NCI-H82 treated with DMSO at 0.1 percent for 48 hours (cell line): Measurements from ENCODE around the gene MAPK4.

Experiments used
- DNase-seq: peaks from one replicate; lab custom pipeline; 2025; ENCODE audit not compliant: unreplicated experiment; lab: John Stamatoyannopoulos, UW

The MAPK4 gene

DNA sequence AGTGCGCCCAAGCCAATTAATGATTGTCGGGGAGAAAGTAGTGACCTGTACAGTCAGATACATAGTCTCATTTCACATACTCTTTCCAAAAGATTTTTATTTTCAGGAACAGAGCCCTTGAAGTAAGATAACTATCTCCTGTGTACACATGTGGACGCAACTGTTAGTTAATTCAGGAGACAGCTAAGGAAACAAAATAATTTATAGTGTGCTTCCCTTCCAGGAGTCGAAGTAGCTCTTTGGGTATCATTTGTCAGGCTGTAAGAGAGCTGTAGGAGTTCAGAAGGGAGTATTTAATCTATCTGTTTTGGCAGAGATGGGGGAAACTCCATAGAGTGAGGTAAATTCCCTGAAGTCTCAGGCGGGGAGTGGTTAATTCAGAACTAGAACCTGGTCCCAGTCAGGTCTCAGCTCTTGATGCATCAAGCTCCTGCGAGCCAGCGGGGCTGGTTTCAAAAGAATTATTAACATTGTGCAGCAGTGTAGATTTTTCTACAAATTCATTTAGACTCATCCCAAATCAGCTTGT lies 63.0 kb downstream of the MAPK4 start:
- DNase-seq, result no peak

DNA sequence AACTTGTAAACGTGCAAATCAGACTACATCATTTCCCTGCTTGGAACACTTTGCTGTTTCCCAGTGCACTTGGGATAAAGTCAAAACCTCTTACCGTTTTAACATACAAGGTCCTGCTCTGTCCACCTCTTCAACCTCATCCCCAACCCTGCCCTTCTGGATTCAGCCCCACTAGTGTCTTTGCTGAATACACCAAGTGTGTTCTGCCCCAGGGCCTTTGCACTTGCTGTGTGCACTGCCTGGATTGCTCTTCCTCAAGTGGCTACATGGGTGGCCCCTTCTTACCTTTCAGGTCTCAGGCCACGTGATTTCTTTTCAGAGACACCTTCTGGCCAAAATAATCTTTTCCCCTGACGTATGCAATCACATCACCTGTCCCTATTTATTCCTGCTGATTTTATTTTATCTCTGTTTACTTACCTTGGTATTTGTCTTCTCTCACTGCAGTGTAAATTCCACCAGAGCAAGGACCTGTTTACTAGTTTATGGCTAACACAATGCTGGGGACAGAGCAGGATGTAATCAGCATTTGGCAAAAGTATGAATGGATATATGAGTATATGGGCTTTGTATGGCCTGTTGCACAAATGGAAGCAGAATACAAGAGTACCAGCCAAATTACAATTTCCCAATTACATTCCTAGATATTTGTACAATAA lies 63.9 kb downstream of the MAPK4 start:
- no peak for DNase-seq

DNA sequence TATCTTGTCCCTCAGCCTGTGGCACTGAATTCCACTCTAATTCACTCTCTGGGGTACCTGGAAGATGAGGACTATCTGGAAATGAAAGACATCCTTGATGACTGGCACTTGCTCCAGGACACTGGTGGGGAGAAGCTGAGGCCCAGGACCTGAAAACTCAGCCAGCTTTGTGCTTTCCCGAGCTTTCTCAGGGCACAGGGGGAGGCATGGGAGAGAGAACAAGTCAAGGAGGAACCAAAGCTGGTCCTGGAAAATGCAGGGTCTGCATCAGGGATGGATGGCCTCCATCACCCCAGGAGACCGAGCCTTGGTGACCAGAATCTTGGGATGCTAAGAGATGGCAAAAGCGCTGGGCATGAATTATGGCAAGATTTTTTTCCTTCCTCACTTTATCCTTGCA lies 65.1 kb downstream of the MAPK4 start:
- no peak for DNase-seq

DNA sequence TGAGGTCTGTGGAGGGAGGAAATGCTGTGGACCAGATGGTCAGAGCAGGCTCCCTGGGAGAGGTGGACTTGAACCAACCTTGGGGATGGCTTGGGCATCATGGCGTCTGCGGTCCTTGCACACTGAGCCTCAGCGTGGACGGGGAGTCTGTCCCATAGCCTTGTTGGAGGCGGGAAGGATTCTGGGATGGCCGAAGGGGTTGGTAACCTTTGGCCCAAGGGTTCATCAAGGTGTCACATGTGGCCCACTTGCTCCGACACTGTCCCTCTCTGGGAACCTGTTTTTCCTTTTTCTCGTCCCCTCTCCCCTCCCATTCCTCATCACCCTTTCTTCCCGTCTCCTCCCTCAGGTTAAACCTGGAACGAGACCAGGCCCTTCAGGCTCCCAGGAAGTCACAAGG lies 66.4 kb downstream of the MAPK4 start:
- DNase-seq, result no peak

DNA sequence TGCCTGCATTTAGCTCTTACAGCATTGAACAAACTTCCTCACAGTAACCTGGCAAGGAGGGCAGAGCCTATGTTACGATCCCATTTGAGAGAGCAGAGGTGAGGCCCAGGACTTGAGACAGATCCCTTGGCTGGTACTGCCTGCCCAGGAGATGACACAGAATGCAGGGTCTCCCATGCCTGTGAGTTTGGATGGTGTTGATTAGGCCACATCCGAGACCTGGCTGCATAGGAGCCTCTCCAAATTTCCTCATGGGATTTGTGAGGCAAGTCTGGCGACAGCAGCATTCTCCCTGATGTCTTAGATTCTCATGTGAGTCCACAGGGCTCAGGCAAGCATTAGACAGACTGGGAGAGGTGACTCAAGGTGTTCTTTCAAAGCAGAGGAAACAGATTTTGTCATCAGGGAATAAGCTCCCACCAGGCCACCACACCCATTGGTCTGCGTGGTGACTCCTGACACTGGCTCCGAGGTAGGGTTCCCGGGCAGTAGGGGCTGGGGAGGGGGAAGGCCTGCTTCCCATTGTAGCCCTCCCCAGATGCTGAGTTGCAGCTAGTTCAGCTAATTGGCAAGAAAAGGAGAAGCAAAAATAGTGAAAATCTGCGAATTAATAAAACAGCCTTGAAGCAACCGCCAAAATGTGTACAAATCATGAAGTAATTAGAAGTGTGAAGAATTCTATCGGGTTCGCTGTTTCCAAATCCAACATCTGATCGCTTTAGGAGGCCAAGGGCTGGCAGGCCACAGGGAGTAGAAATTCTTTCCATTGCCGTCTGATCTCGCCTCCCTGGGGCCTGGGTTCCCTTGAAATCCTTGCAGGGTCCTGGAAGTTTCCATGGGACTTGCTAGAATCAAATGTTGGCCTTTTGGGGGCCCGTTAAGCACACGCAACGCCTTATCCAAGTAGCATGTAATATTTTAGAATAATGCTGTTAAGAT lies 68.0 kb downstream of the MAPK4 start:
- no peak for DNase-seq

DNA sequence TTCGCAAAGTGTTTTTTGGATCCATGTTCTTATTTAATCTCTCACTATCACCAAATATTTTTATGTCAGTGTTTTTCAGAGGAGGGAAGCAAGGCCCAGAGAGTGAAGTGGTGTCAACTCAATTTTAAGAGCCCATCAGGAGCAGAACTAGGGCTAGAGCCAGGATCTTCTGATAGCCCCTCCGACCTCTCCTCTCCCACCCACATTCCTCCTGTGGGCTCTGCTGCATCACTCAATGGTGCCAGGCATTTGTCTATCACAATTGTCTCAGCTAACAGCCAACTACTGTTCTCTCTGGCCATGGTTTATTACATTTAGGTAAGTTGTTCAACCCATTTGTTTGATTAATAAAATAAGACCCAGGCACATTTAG lies 68.6 kb downstream of the MAPK4 start:
- DNase-seq, result no peak

DNA sequence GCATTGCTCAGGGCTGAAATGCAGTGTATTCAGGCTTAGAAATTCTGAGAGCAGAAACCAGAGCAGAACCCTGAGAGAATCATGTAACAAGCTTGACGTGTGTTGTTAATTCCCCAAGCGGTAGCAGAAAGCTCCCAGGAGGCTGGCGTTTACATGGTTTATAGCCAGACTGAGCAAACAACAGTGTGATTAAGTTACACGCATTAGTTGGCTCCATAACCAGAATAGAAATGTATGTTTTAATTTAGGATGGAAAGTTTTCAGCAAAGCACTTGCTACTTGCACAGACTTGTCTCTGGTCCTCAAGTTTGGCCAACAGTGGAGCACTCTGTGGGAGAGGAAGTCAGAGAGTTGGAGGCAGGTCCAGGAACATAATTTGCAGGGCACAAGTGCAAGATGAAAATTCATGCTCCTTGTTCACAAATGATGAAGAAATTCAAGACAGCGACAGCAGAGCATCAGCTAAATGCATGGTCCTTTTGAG lies 69.3 kb downstream of the MAPK4 start:
- DNase-seq, result no peak

DNA sequence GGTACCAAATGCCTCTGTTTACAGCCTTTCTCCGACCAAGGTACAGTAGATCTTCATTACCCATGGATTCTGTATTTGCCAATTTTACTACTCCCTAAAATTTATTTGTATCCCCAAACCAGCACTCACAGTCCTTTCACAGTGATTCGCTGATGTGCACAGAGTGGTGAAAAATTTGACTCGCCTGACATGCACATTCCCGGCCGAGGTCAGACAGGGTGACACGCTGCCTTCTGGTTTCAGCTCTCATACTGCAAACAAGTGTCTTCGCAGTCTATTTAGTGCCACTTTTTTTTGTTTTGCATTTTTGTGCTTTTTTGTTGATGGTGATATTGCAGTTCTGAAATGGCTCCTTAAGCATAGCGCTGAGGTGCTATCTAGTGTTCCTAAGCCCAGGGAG lies 71.0 kb downstream of the MAPK4 start:
- DNase-seq, result no peak

DNA sequence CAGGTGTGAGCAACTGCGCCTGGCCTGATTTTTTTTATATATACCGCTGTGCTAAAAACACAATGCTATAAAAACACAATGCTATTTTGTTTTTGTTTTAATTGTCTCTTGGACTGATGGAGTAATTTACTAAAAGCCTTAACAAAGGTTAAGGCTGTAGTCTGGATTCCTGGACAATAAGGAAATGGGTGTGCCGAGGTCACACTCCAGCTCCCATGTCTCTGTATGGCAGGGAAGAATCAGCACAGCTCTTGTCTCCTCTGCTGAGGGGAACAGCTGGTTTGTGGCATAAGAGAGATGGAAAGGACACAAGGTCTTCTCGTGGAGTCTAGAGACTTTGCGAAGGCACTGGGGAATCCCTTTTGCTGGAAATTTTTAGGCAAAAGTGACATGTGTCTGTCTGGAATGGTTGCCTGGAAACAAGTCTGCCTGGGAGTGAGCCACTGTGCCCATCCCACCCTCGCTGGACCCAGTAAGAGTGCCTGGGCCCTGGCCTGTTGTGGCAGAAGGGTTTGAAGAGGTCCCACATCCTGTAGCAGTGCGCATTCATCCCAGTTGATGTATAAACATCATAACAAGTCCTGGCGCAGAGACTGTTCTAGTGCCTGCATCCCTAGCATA lies 73.1 kb downstream of the MAPK4 start:
- no peak for DNase-seq

DNA sequence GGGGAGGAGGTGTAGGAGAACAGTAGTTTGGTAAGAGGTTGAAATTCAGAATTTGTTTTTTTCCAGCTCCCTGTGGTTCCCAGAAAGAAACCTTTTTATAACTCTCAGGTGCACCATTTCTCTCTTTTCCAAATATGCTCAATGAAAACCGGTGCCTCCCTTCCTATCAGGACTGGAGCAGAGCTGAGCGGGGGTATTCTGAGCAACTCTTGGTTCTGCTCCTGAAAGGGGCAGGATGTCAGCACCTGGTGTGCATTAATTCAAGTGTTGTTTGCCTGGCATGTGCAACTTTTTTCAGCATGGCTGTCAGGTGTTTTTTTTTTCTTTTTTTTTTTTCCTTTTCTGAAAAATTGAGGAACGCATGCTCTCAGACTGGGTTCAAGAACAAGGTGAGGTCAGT lies 74.1 kb downstream of the MAPK4 start:
- no peak for DNase-seq

DNA sequence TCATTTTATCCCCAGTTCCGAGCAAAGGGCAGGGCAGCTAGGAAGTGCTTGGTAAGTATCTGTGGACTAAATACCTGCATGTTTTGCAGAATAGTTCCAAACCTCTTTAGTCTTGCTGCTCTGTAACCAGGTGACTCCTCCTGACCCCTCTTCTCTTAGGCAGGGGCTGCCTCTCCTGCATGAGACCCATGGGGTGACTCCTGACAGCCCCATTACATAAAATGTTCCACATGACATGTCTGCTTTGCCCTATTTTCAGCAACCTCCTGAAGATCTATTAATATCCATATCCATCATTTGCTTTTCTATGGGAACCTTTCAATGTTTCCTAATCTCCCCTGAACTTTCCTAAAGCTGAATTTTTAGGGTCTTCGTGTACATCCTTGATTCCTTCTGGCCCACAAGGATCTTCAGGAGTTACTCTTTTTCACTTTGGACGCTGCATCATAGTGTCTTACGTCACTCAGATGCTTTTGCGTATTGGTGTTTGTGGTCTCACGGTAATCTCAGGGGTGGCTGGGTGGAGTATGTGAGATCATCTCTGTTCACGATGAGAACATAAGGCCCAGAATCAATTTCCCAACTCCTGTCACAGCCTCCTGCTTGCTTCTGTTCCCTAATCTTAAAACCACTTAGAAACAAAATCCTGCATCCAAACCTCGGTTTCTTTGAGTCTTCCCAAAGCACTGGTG lies 76.6 kb downstream of the MAPK4 start:
- no peak for DNase-seq

DNA sequence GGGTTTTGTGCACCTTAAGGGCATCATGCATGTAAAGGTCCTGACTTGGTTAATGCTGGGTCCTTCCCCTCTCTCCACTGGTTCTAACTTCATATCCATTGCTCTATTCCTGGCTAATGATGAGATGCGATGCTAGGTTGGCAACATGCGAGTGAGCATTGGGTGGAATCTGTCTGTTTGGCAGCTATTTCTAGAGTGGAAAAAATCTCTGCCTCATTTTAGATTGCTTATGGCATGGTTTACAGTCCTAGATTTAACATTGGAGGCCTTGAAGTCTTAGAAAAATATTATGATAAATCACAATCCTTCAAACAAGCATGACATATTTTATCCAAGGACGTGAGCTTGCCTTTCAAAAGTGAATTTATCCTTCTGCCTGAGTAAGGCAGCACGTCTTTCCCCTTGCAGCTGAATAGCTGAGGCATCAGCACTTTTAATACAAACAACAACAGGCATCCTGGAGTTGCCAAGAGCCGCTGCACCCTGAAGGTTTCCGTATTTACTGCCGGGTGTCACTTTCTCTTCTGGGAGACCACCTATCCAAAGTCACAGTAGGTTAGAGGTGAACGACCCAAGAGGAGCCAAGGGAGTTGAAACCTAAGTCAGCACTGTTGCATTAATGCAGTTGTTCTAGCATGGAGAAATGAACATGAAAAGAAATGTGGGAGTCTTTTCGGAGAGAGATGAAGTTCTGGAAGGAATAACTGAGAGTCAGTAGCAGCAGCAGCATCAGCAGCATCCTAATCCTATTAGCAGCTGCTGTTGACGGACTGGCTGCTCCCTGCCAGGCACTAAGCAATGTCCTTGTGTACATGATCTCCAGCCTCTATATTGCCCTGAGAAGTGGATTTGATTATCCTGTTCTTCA lies 78.4 kb downstream of the MAPK4 start:
- peak; percentile 37 for DNase-seq

DNA sequence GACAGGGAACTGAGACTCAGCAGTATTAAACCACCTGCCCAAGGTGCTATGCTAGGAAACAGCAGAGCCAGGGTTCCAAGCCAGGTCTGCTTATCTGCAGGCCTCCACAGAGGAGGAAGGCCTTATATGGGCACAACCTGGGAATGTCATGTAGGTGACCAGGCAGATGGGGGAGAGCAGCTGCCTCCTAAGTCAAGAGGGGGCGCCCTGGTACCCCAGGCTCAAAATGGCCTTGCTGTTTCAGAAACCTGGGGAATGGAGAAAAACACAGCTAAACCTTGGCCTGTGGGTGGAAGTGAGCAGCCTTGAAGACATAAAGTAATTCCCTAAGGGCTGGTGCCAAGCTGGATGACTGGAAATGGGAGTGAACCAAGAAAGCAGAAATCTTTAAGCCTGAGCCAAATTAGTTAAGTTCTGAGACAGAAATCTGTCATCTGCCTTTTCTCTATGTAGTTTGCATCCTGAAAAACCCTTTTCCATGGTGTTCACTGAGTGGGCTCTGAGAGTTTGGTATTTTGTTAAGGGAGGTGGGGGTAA lies 79.1 kb downstream of the MAPK4 start:
- DNase-seq, result no peak

DNA sequence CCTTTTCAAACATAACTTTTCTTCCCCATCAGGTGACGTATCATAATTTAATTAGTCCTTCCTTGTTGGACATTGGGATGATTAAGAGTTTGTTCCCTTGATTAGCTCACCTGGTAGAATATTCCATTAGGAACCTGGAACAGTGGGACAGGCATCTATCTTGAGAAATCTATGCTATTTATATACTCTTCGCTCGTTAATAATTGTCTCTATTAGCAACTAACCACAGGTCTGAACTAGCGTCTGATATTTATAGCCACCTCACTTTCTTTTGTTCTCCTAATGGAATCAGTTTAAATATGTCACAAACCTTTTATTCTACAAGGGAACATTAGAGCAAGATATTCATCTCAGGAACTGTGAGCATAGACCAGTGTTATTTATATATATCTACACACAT lies 79.8 kb downstream of the MAPK4 start:
- DNase-seq, result no peak

DNA sequence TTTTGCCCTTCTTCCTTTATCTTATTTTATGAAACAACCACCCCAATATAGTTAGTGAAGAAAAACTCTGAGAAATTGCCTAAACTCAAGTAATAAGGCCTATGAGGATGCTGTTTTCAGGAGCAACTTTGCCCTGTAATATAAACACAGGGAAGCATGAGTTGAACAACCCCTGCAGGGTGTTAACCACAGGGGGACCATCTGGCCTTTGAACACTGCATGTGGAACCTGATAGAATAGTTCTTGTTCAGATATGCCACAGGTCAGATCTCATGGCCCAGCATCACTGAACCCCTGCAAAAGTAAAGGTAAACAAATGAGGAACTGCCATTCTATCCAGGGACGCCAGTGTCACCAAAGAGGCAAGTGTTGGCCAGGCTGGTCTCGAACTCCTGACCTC lies 82.6 kb downstream of the MAPK4 start:
- DNase-seq, result no peak

DNA sequence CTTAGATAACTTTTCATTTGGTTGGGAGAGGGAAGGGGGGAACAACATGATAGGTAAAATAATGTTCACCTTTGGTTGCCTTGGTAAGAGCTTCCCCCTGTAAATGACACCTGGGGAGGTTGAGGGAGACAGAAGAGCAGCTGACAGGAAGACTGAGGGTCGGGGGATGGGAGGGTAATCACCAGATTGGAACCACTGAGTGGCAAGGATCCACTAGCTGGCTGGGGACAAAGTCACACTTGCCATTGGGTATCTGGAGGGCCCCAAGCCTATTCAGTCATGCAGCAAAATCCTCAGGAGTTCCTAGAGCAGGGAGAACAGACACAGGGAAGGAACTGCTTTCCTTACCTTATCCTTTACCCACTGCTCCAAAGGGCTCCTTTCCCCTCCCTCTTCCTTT lies 84.3 kb downstream of the MAPK4 start:
- no peak for DNase-seq

DNA sequence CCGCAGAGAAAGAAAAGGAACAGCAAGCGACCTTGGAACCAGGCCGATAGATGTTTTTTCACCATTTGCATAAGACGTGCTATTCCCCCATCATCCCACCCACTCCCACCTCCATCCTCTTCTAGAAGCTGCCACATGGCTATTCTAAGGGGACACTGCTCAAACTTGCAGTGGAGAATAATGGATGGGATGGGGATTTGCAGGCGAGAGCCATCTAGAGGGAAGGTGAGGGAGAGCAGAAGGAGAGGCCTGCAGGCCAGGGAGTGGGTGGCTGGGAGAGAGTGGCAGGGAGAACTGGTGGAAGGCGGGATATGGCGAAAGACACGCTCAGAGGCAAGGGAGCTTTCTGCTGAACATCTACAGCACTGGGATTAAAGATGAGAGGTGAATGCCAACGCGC lies 84.9 kb downstream of the MAPK4 start:
- DNase-seq, result peak; percentile 56

DNA sequence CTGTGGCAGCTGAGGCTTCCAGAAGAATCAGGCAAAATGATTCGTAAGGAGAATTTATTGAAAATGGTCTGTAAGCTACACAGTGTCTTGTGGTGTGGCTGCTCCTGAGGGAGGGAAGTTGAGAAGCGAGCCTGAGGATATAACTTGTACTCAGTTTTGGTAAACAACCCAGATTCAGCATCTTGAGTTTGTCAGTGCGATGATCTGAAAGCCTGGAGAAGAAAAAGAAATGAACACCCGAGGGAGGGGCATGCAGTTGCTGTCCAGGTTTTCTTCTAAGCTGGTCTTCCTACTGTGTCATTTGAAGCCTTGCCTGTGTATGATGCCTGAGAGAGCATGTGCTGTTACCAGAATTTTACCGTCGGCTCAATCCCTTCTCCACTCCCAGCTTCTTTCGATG lies 87.3 kb downstream of the MAPK4 start:
- no peak for DNase-seq

DNA sequence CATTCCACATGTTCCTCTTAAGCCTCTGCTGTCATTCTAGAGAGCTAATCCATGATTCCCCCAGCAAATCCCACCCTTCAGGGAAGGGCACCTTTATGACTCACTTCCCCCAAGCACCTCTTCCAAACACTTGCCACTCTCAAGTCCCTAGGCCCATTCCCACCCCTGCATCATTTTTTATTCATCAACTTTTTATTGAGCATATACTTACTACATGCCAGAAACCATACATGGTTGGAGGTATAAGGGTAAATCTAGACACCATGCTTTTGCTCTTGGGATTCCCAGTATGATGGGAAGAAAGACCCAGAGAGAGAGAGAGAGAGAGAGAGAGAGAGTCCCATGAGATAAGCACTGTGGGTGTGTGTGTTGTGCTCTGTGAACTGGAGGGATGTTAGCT lies 87.9 kb downstream of the MAPK4 start:
- no peak for DNase-seq

DNA sequence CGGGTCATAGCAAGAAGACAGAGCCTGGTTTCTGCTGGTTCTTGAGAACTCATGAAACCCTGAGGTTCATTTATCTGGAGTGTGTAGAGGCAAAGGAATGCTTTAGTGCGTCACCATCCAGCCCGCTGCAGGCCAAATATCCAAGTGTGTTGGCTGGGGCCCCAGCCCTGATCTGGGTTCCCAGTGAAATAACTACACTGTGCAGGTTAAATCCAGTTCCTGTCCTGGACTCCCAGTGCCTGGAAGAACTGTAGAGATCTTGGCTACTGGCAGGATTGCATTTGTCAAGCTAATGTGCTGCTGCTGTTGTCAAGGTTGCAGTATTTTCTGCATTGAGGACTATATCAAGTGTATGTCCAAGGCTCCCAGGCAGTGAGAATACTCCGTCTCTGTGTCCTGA lies 89.9 kb downstream of the MAPK4 start:
- DNase-seq, result no peak
